ENCODE results near the gene SUZ12. TPM values are rescaled to one million over a fixed set of nuclear protein-coding genes. Genes with fewer than 3 reads are reported as not detected.

Gene SUZ12
- total and polyA plus RNA-seq, 2 experiments from 2014 or later = 14.8 to 32.5 TPM

- Histone ChIP-seq H3K79me2 (peaks cover 27% of the 10 kb centered on the region), H3K27ac (no peak overlapping the region), H3K4me2 (no peak overlapping the region), H2AFZ (no peak overlapping the region), H3K4me1 (ENCODE audit: insufficient read depth) (peaks cover 9% of the 10 kb centered on the region), H3K27me3 (no peaks in the 10 kb centered on the region), H3K36me3 (replicated peaks; ENCODE audit: insufficient read depth, low read depth) (no peaks in the 10 kb centered on the region), H3K9me2 (replicated peaks; ENCODE audit: insufficient read depth) (no peaks in the 10 kb centered on the region), H3K9me3 (ENCODE audit: low read depth) (no peaks in the 10 kb centered on the region), H4K20me1 (ENCODE audit: insufficient read depth, poor library complexity, severe bottlenecking) (no peaks in the 10 kb centered on the region), H3K4me3 (no peak overlapping the region)
- no peak for DNase-seq (ENCODE audit: low spot score)
- WGBS (ENCODE audit: low lambda C conversion rate, missing lambda C conversion rate) = 96% methylated on average over 16 of the region's 16 CpGs
- no peak for TF ChIP-seq EZH2phosphoT487 (IDR thresholded peaks at IDR 0.05; ENCODE audit: low read depth, severe bottlenecking, unreplicated experiment)
- no peak for TF ChIP-seq EZH2 (IDR thresholded peaks at IDR 0.05; ENCODE audit: borderline replicate concordance)
- no peak for TF ChIP-seq CTCF (IDR thresholded peaks at IDR 0.05; ENCODE audit: poor library complexity)
These were observed 33.4 kb upstream of the SUZ12 start for GRCh38 chr17:31903401-31903800.

- H3K27me3 ChIP-seq = no peaks in the 10 kb centered on the region
- peak; percentile 30 for DNase-seq (ENCODE audit: low spot score)
- no peak for TF ChIP-seq EZH2 (IDR thresholded peaks at IDR 0.05; ENCODE audit: borderline replicate concordance)
- no peak for TF ChIP-seq CTCF (IDR thresholded peaks at IDR 0.05; ENCODE audit: poor library complexity)
- no peak for TF ChIP-seq EZH2phosphoT487 (IDR thresholded peaks at IDR 0.05; ENCODE audit: low read depth, severe bottlenecking, unreplicated experiment)
- no peak overlapping the region for H3K4me3 ChIP-seq
- H4K20me1 ChIP-seq (ENCODE audit: insufficient read depth, poor library complexity, severe bottlenecking) = no peaks in the 10 kb centered on the region
- WGBS (ENCODE audit: low lambda C conversion rate, missing lambda C conversion rate) = 55% methylated on average over 7 of the region's 7 CpGs
- no peaks in the 10 kb centered on the region for H3K9me3 ChIP-seq (ENCODE audit: low read depth)
- H3K4me1 ChIP-seq (ENCODE audit: insufficient read depth) = no peaks in the 10 kb centered on the region
- no peak overlapping the region for H2AFZ ChIP-seq
- peak overlapping the region; percentile 49 for H3K4me2 ChIP-seq
- no peaks in the 10 kb centered on the region for H3K79me2 ChIP-seq
- no peaks in the 10 kb centered on the region for H3K9me2 ChIP-seq (replicated peaks; ENCODE audit: insufficient read depth)
- H3K27ac ChIP-seq = no peak overlapping the region
- no peaks in the 10 kb centered on the region for H3K36me3 ChIP-seq (replicated peaks; ENCODE audit: insufficient read depth, low read depth)
These were observed 29.4 kb upstream of the SUZ12 start for GRCh38 chr17:31907342-31907962.

- DNase-seq (ENCODE audit: low spot score) = no peak
- no peaks in the 10 kb centered on the region for H3K4me1 ChIP-seq (ENCODE audit: insufficient read depth)
- H3K9me3 ChIP-seq (ENCODE audit: low read depth) = no peaks in the 10 kb centered on the region
- H3K9me2 ChIP-seq (replicated peaks; ENCODE audit: insufficient read depth) = no peaks in the 10 kb centered on the region
- no peak overlapping the region for H3K27ac ChIP-seq
- no peaks in the 10 kb centered on the region for H3K27me3 ChIP-seq
- no peaks in the 10 kb centered on the region for H3K36me3 ChIP-seq (replicated peaks; ENCODE audit: insufficient read depth, low read depth)
- no peak overlapping the region for H3K4me3 ChIP-seq
- H4K20me1 ChIP-seq (ENCODE audit: insufficient read depth, poor library complexity, severe bottlenecking) = no peaks in the 10 kb centered on the region
- TF ChIP-seq EZH2 (IDR thresholded peaks at IDR 0.05; ENCODE audit: borderline replicate concordance) (no peak), CTCF (IDR thresholded peaks at IDR 0.05; ENCODE audit: poor library complexity) (no peak), EZH2phosphoT487 (IDR thresholded peaks at IDR 0.05; ENCODE audit: low read depth, severe bottlenecking, unreplicated experiment) (no peak)
- no peak overlapping the region for H3K4me2 ChIP-seq
- H3K79me2 ChIP-seq = no peaks in the 10 kb centered on the region
- no peak overlapping the region for H2AFZ ChIP-seq
These were observed 28.4 kb upstream of the SUZ12 start for GRCh38 chr17:31908386-31908785.

Data from hepatocyte (in vitro differentiated cells).